ENCODE measurements around the gene ATRN.
"Not testable (repeated sequence)": the region's sequence is repeated elsewhere in the genome, so short reads cannot be mapped to it uniquely, and the experiment has no call there.

ATRN gene

DNA sequence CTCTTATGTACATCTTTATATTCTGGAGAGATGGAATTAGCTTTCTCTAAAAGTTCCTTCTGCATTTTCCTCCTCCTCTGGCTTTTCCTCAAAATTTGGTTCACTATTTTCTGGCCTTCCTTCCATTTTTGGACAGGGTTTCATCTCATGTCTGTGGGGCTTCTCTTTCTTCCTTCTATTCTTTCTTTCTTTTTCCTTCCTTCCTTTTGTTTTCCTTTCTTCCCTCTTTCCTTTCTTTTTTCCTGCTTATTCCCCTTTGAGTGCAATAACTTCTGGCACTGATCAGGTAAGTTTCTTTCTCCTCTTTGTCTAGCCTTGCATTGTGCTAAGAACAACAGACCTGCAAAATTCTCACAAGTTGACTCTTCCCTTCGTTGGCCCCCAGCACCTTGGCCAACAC, 5.5 kb upstream of the ATRN start:
- DNase-seq, result no peak

DNA sequence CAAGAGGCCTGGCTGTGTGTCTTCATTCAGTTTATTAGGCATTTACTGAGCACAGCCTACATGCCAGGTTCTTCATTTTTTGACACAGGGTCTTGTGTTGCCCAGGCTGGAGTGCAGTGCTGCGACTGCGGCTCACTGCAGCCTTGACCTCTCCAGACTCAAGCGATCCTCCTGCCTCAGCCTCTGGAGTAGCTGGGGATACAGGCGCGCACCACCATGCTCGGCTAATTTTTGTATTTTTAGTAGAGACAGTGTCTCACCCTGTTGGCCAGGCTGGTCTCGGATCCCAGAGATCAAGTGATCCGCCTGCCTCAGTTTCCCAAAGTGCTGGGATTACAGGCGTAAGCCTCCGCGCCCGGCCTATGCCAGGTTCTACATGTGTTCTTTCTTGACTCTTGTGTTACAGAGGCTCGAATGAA, 601 bp upstream of the ATRN start:
- DNase-seq, result peak in 3 of 58 donors; percentile 24 to 51 (median 50)

DNA sequence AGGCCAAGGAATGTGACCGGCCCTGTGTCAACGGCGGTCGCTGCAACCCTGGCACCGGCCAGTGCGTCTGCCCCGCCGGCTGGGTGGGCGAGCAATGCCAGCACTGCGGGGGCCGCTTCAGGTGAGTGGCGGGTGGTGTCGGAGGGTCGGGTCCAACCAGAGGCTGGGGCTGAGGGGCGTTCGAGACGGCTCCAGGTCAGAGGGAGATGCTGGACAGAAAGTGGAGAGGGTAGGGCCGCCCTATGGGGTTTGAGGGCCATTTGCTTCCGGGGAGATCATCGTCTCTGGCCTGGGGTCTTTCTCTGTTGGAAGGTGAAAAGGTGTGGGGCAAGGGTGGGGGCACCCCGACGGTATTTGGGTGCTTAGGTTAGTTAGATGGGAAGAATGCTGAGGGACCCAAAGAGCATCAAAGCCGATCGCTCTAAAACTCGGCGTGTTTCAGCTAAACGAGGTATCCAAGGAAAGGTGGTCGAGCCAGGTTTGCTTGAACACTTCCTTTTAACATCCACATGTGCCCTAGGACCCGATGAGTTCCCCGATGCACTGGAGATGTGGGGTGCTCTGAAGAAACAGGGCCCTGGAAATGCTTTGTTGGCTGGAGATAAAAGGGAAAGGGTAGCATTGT, 691 bp downstream of the ATRN start:
- DNase-seq, result peak in 13 of 58 donors; percentile 16 to 59 (median 35)

DNA sequence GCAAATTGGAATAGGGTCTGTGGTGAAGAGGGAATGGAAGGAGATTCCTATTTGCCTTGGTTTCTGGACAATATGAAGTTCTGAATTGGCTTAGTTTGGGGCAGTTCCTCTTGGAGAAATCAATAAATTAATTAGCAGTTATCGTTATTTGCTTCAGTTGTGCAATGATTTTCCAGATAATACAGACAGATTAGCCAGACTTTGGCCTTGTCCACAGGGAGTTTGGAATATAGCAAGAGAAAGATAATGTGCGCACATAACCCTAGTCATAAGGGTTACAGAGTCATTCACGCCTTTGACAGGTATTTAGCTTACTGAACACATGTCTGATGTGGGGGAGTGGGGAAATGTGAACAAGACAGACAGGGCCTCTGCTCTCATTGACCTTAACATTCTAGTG, 1.3 kb downstream of the ATRN start:
- no peak for DNase-seq

DNA sequence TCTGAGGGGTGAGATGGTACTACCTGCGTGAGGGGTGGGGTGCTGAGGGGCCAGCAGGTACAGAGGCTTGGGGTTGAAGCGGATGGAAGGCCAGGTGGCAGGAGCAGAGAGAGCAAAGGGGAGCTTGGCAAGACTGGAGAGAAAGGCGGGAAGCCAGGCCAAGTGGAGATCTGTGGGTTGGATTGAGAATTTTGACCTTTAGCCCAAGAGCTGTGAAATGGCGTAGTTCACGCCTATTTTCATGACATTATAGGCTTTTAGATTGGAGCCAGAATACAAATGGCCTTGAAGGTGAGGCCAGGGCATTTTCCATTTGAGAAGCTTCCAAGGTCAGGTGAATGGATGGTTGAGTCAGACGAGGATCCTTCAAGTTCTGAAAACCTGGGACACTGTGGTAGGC, 2.5 kb downstream of the ATRN start:
- no peak for DNase-seq

DNA sequence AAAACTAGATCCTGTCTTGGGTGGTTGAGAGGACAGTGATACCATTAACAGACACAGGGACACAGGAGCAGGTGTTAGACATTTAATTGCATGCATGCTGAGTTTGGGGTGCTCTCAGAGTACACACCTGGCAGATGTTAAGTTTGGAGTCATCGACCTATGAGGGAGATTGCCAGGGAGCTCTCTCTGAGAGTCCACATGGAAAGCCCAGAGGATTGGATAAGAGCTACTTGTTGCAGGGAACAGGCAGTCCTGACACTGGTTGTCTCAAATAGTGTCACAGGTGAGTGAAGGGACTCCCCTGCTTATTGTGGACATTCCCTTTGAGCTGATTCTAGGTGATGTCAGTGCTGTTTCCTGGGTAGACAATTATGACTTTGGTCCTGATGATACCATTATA, 3.1 kb downstream of the ATRN start:
- DNase-seq, result no peak

DNA sequence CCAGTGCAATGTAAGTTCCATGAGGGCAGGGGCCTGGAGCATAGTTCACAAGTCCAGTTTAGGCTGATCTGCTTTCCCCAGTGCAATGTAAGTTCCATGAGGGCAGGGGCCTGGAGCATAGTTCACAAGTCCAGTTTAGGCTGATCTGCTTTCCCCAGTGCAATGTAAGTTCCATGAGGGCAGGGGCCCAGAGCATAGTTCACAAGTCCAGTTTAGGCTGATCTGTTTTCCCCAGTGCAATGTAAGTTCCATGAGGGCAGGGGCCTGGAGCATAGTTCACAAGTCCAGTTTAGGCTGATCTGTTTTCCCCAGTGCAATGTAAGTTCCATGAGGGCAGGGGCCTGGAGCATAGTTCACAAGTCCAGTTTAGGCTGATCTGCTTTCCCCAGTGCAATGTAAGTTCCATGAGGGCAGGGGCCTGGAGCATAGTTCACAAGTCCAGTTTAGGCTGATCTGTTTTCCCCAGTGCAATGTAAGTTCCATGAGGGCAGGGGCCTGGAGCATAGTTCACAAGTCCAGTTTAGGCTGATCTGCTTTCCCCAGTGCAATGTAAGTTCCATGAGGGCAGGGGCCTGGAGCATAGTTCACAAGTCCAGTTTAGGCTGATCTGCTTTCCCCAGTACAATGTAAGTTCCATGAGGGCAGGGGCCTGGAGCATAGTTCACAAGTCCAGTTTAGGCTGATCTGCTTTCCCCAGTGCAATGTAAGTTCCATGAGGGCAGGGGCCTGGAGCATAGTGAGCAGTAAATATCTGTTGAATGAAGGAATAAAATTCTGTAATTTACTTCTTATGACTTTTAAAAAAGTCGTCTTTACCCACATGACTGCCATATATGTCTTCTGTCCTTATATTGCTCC, 6.4 kb downstream of the ATRN start:
- DNase-seq, result not testable (repeated sequence)

DNA sequence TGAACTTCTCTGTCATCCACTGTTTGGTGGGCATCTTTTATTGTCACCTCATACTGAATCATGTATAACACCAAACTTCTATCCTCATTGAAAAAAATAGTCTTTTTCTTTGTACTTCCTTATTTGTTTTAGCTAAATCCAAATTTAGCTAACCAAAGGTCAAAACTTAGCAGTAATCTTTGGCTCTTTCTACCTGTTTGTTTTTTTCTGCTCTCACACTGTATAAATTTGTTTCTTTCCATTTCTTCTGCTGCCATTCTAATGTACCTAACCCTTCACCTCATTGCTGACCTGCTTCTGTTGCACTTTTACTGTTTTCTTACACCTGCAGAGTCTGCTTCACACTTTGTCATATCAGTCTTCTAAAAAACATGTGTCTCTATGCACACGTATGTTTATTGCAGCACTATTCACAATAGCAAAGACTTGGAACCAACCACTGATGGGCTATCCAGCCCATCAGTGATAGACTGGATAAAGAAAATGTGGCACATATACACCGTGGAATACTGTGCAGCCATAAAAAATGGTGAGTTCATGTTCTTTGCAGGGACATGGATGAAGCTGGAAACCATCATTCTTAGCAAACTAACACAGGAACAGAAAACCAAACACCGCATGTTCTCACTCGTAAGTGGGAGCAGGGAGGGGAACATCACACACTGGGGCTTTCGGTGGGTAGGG, 7.2 kb downstream of the ATRN start:
- DNase-seq, result no peak

DNA sequence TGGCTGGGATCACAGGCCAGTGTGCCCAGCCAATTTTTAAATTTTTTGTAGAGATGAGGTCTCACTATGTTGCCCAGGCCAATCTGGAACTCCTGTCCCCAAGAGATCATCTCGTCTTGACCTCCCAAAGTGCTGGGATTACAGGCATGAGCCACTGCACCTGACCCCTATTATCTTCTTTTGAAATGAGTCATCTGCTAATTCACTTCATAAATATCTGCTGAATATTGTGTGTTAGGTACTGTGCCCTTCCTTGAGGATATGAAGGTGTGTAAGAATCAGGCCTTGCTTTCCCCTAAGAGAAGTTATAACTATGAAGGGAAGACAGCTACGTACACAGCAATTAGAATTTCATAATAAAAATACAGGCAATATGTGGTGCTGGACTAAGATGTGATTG, 8.2 kb downstream of the ATRN start:
- no peak for DNase-seq

DNA sequence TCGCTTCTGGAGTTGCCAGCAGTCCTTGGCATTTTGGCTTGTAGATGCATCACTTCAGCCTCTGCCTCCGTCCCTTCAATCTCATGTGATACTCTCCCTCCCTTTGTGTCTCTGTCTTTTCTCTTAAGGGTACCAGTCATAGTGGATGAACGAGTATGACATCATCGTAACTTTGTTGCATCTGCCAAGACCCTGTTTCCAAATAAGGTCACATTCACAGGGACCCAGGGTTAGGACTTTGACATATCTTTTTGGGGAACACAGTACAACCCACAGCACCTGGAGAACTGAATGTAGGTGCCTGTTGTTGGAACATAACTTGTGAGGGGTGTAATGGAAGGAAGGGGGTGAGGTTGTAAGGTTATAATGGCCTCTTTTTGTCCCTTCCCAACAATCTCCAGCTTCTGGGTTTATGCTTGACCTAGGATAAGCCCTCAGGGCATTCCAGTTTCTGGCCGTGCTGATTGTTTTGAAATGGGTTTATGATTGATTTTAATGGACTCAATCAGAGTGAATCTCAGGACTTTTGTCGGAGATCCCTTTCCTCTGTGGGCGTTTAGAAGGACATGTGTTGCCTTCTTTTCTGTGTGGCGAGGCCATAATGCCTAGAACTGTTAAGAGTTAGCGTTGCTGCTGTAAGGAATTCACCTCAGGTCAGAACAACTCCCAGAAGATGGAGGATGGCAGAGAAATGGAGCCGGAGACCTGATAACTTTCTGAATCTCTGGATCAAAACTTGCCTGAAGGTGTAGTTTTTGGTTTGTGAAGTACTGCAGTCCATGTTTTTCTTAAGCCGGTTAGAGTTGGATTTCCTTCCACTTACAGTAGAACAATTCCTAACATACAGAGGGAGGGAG, 9.2 kb downstream of the ATRN start:
- no peak for DNase-seq

DNA sequence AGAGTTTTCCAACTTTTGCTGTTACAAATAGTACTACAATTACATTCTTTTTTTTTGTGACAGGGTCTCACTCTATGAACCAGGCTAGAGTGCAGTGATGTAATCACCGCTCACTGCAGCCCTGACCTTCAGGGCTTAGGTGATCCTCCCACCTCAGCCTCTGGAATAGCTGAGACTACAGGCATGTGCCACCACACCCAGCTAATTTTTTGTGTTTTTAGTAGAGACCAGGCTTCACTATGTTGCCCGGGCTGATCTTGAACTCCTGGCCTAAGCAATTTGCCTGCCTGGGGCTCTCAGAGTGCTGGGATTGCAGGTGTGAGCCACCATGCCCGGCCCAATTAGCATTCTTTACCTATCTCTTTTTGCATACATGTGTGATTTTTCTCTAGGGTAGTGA, 12.5 kb downstream of the ATRN start:
- DNase-seq, result no peak

DNA sequence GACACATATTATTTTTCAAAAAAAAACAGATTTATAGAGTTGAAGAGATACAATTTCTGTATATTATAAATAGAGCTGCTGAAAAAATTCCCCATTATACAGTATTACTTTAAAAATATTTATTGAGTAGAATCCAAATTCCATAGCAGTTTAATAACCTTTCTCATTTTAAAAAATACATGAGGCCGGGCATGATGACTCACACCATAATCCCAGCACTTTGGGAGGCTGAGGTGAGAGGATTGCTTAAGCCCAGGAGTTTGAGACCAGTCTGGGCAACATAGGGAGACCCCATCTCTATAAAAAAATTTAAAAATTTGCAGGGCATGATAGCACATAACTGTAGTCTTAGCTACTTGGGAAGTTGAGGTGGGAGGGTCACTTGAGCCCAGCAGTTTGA, 13.0 kb downstream of the ATRN start:
- DNase-seq, result no peak

DNA sequence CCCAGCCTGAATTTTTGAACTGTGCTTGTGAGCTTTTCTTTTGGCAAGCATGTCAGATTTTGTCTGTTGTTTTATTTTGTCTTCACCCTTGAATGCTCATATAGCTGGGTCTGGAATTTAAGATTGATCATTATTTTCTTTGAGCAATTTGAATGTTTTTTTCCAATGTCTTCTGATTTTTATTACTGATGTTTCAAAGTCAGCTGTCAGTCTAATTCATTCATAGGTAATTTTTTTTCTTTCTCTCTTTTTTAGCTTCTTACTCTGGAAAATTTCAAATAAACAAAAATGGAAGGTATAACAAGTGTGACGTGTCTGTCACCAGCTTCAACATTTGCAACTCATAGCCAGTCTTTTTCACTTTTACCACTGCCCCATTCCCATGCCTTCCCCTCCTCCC, 15.1 kb downstream of the ATRN start:
- no peak for DNase-seq

DNA sequence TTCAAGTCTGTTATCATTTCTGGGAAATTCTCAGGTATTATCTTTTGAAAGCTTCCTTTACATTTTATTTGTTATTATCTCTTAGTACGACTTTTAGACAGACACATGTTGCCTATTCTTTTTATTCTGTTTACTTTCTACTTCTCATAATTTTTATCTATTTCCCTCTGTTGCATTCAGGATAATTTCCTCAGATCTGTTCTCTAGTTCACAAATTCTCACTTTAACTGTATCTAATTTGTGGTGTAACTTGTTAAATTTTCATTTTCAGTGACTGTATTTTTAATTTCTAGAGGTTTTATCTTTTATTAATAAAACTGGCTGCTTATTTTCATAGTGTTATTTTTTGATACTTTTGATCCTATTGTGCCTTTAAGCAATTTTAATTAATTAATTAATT, 16.0 kb downstream of the ATRN start:
- no peak for DNase-seq

DNA sequence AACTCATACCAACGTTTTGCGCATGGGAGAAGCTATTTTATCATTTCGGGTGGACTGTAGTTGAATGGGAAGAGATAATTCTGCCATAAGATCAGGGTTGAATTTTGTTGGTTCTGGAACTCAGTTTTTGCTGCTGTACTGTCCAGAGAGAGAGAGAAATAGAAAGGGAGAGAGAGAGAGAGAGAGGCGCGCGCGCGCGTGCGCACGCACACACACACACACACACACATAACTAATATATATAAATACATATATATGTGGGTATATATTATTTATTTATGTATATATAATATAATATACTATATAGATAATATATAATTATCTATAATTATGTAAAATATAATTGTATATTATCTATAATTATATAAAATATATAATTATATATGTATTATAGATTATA, 21.9 kb downstream of the ATRN start:
- no peak for DNase-seq

DNA sequence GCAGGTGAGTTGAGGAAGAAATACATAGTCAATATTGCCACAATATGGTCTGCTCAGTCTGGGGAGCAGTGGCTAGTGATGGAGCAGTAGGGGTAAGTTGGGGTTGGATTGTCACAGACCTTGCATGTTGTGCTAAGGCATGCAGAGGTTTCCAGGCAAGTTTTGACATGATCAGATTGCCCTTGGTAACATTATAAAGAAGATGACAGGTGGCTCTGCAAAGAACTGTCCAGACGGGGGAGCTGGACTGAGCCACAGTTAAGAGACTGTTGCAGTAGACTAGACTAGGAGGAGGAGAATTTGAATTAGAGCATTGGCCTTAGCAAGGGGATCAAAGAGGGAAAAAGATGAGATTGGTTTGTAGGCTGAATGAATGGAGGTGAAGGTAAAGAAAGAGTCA, 23.4 kb downstream of the ATRN start:
- no peak for DNase-seq

DNA sequence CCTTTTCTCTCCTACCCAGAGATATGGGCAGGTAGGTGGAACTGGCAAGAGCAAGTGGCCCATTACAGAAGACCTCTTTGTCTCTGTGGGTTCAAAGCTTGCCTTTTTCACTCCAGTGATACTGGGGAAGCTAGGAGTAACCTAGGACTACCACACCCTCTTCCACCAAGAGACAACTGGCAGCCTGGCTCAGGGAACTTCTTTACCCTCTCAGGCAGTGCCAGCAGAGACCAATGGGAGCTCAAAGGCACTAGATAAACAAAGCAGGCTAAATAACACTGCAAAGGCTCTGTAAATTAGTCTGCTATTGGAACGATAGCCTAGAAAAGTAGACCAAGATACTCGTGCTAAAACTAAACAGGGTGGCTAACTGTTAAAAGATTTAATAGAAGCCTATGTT, 32.1 kb downstream of the ATRN start:
- no peak for DNase-seq

DNA sequence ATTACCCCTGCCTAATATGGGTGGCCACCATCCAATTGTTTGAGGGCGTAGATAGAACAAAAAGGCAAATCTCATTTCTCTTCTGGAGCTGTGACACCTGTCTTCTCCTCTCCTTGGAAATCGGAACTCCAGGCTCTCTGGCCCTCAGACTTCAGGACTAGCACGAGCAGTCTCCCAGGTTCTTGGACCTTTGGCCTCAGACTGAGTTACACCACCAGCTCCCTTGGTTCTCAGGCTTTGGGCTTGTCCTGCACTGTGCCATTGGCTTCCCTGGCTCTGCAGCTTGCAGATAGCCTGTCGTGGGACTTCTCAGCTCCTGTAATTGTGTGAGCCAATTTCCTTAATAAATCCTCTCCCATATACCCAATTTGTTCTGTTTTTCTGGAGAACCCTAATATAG, 34.3 kb downstream of the ATRN start:
- no peak for DNase-seq

DNA sequence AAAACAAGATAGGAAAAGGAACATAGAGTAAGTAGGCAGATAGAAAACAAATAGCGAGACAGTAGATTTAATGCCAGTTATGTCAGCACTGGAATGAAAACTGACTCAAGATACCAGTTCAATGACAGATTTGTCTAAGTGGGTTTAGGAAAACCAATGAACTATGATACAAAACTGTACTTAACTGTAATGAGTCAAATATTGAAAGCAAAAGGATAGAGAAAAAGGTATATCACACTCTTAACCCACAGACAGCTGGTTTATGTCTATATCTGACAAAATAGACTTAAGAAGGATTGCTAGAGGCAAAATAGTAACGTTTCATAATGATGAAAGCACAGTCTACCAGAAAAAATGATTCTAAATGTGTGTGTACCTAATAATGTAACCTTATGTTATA, 38.2 kb downstream of the ATRN start:
- DNase-seq, result no peak

DNA sequence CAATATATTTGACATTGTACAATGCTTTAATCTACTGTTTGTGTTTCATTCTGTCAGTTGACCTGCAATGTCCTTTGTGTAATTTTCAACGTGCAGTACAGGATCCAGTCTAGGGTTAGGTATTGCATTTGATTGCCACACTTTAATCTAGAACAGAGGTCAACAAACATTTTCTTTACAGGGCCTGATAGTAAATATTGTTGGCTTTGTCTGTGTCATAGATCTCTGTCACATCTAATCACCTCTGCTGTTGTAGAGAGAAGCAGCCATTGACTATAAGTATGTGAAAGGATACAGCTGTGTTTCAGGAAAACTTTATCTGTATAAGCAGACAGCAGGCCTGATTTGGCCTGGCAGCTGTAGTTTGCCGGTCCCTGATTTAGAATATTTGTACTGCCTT, 39.3 kb downstream of the ATRN start:
- no peak for DNase-seq

DNA sequence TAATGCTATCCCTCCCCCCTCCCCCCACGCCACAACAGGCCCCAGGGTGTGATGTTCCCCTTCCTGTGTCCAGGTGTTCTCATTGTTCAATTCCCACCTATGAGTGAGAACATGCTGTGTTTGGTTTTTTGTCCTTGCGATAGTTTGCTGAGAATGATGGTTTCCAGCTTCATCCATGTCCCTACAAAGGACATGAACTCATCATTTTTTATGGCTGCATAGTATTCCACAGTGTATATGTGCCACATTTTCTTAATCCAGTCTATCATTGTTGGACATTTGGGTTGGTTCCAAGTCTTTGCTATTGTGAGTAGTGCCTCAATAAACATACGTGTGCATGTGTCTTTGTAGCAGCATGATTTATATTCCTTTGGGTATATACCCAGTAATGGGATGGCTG, 41.4 kb downstream of the ATRN start:
- not testable (repeated sequence) for DNase-seq

Measured in anterior cingulate cortex (tissue), 58 donors.